HG03159 (cell line): ENCODE results near the gene POU2F1.

ENCODE experiments used
- ATAC-seq: cut with Tn5 transposase; IDR thresholded peaks from one replicate; pipeline ENCODE4 v1.9.1; 2021; ENCODE audit warnings: mild to moderate bottlenecking, moderate library complexity; ENCODE audit not compliant: unreplicated experiment

POU2F1 gene

GRCh38 chr1:167413328-167413727 is 192.6 kb downstream of the POU2F1 start:
- ATAC-seq: no peak

GRCh38 chr1:167416506-167416905 is 195.8 kb downstream of the POU2F1 start:
- no peak for ATAC-seq

GRCh38 chr1:167418391-167418790 is 197.7 kb downstream of the POU2F1 start:
- ATAC-seq: no peak

- no peak for ATAC-seq
These were observed 198.6 kb downstream of the POU2F1 start for GRCh38 chr1:167419245-167419644.

- no peak for ATAC-seq
These were observed 199.8 kb downstream of the POU2F1 start for GRCh38 chr1:167420510-167420909.

- ATAC-seq: no peak
These were observed 203.3 kb downstream of the POU2F1 start for GRCh38 chr1:167423684-167424619.

GRCh38 chr1:167425482-167425881 is 204.8 kb downstream of the POU2F1 start:
- no peak for ATAC-seq

- ATAC-seq: no peak
These were observed 206.0 kb downstream of the POU2F1 start for GRCh38 chr1:167426716-167427115.

GRCh38 chr1:167427848-167428247 is 207.2 kb downstream of the POU2F1 start:
- ATAC-seq: no peak

- ATAC-seq: no peak
These were observed 207.7 kb downstream of the POU2F1 start for GRCh38 chr1:167428395-167428794.

GRCh38 chr1:167429612-167430011 is 208.9 kb downstream of the POU2F1 start:
- ATAC-seq: peak; percentile 42

GRCh38 chr1:167430134-167430848 is 209.6 kb downstream of the POU2F1 start:
- ATAC-seq: no peak

- ATAC-seq: no peak
These were observed 210.2 kb downstream of the POU2F1 start for GRCh38 chr1:167430849-167431242.

GRCh38 chr1:167431261-167431908 is 210.7 kb downstream of the POU2F1 start:
- ATAC-seq: no peak

- ATAC-seq: no peak
These were observed 211.4 kb downstream of the POU2F1 start for GRCh38 chr1:167431909-167432650.

GRCh38 chr1:167432780-167433179 is 212.1 kb downstream of the POU2F1 start:
- no peak for ATAC-seq

- no peak for ATAC-seq
These were observed 213.2 kb downstream of the POU2F1 start for GRCh38 chr1:167433884-167434283.

- ATAC-seq: no peak
These were observed 213.6 kb downstream of the POU2F1 start for GRCh38 chr1:167434306-167434705.

GRCh38 chr1:167435484-167435883 is 214.8 kb downstream of the POU2F1 start:
- no peak for ATAC-seq

- no peak for ATAC-seq
These were observed 217.8 kb downstream of the POU2F1 start for GRCh38 chr1:167438171-167439138.
